ENCODE data around the gene C10orf53.

DNA sequence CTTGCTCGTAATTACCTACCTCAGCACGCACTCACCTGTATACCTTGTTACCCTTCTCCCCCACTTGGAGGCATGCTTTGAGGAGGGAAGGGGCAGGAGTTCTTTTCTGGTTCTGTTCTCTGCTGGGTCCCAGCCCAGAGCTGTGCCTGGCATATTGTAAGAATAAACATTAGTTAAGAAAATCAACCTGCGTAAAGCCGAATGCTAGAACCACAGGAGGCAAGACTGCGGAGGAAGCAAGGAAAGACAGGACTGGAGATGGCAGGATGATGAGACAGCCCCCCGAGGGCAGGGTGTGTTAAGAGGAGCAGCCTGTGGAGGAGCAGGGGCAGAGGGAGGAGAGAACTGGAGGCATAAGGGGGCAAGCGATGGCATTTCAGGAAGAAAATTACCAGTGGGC, 9.5 kb downstream of the C10orf53 start:
- no peak for TF ChIP-seq CTCF (IDR thresholded peaks at IDR 0.05)
- no peak for TF ChIP-seq POLR2AphosphoS5 (IDR thresholded peaks at IDR 0.05; ENCODE audit: insufficient read depth in 1 of 2, low read depth in 1 of 2)
- no peak for TF ChIP-seq POLR2A (IDR thresholded peaks at IDR 0.05)

Data from vagina (tissue), 2 donors.